GM19238 (cell line): Measurements from ENCODE around the gene C16orf92.

Source experiments
- DNase-seq: peaks from one replicate; pipeline ENCODE4 v3.0.0; 2011; ENCODE audit warnings: low spot score; ENCODE audit not compliant: insufficient read length

C16orf92 gene

DNA sequence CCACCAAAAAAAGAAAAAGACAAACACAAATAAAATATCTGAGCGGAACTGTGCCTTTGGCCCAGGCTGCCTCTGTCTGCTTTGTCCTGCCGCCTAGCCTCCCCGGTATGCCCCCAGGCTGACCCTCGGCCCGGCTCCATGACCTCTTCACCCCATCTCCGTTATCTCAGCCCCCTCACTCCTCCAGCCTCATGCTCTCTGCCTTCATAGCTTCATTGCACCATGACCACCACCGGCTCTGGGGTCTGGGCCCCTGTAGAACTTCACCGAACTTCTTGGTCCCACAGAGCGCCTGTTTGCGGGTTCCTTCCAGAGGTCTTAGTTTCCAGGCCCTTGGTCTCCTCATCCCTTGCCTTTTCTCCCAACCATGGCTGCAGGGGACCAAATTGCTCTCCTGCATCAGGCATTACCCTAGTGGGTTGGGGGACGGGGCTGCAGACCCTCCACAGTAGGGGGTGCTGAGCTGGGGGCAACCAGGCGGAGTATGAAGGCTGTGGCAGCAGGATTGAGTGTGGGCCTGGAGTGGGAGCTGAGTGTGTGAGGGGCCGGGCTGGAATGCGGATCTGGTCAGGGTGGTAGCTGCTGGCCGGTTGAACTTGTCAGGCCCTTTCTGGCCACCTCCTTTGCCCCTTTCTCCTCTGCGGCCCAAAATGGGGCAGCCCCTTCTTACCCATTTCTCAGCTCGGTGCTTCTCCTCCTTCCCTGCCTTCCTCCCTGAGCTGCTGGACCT, 34.5 kb upstream of the C16orf92 start:
- DNase-seq, result no peak

DNA sequence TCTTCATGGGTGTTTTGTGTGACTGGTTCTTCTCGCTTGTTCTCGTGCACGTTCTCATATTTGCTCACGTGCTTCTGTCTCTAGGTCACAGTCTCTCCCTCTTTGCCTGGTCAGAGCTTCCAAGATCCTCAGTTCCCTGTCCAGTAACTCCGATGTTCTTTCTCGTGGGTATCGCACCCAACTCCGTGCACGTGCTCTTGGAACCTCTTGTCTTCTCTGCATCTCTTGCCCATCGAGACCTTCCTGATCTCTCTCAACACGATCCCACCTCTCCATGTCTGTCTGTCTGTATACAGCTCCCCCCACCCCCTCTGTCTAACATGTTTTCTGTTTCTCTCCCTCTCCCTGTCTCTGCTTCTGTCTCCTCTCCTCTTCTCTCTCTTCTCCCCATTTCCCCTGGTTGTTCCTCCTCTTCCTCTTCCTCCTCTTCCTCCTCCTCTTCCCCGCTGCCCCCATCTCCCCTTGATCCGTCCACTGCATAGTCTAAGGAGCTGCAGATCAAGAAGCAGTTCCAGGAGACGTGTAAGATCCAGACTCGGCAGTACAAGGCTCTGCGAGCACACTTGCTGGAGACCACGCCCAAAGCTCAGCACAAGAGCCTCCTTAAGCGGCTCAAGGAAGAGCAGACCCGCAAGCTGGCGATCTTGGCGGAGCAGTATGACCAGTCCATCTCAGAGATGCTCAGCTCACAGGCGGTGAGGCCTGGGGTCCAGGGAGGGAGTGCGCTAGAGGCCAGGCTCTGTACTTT, 33.7 kb upstream of the C16orf92 start:
- no peak for DNase-seq

DNA sequence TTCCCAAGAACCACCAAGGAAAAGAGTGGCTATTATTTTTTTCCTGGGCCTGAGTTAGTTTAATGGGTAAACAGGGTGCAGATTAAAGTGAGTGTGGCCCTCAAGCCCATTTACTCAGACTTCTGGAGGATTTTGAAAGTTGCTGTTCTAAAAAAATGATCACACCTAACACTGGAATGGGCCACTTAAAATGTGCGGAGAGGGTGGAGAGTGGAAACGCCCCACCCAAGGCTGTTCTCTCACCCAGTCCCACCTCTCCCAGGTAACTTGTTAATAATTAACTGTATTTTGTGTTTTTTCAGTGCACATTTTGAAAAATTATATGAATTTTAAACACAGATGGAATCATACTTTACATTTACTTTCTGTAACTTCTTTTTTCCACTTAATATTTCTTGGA, 33.0 kb upstream of the C16orf92 start:
- DNase-seq, result no peak

DNA sequence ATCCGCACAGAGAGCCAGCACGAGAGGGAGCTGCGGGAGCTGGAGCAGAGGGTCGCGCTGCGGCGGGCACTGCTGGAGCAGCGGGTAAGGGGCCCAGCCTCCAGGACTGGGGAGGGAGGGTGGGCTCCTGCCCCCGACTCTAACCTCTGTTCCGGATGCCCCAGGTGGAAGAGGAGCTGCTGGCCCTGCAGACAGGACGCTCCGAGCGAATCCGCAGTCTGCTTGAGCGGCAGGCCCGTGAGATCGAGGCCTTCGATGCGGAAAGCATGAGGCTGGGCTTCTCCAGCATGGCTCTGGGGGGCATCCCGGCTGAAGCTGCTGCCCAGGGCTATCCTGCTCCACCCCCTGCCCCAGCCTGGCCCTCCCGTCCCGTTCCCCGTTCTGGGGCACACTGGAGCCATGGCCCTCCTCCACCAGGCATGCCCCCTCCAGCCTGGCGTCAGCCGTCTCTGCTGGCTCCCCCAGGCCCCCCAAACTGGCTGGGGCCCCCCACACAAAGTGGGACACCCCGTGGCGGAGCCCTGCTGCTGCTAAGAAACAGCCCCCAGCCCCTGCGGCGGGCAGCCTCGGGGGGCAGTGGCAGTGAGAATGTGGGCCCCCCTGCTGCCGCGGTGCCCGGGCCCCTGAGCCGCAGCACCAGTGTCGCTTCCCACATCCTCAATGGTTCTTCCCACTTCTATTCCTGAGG, 32.0 kb upstream of the C16orf92 start:
- no peak for DNase-seq

DNA sequence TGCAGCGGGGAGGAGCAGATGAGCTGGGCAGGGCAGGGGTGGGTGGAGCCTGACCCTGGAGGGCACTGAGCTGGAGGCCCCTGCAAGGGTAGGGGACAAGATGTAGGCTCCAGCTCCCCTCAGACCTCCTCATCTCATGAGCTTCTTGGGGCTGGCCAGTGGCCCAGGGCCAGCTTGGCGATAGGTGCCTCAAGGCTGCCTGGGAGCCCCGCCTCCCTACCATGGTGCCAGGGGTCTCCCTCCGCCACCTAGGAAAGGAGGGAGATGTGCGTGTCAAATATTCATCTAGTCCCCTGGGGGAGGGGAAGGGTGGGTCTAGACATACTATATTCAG, 31.5 kb upstream of the C16orf92 start:
- DNase-seq, result no peak

DNA sequence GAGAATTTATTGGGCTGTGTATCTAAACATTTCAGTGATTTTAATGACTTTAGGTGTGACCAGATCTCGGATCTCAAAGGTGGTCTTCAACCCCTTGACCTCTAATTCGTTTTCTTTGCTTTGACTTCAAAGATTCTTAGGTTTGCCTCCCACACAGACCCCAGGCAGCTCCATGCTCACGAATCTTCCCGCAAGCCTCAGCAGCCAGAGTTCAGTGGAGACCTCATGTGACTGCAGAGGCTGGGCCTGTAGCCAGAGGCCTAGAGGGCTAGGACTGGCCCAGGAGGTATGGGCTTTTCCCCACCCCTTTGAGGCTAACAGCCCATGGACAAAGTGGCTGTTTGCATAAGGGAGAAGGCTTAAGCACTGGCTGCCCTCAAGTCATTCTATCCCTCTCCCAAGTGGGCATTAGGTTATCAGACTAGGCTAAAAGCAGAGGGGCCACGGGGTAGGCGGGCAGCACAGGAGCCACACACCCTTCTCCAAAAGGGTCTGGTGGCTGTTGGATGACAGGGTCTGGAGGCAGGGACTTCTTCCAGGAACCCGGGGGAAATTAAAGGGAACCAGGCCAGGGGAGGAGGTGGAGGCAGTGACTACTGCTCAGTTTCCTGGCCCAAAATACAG, 30.5 kb upstream of the C16orf92 start:
- DNase-seq, result no peak

DNA sequence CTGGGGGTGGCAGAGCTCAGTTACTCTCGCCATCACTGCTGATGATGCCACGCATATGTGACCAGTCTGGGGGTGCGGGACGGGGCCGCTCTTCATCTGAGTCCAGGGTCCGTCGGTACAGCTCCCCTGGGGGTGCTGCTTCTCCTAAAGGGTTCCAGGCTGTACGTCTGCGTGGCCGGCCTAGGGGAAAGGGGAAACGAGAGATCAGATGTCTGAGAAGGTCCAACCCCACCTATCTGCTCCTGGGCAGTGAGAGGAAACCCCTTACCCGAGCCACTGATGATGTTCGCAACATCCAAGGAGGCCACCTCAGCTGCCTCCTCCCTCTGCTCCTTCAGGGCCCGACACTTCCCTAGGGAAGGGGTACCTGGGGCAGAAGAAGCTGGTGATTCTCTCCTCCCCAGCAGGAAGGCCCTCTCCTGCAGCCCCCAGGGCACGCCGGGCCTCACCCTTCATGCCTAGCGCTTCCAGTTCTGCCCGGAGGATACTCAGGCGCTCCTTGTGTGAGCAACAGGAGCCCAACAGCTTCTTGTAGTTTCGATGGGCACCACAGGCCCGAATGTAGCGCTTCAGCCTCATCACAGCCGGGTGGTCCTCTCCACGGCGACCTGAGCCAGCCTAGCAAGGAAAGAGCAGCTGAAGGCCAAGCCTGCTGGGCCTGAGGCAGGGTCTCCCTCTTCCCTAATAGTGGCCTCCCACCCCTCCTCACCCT, 29.7 kb upstream of the C16orf92 start:
- DNase-seq, result no peak

DNA sequence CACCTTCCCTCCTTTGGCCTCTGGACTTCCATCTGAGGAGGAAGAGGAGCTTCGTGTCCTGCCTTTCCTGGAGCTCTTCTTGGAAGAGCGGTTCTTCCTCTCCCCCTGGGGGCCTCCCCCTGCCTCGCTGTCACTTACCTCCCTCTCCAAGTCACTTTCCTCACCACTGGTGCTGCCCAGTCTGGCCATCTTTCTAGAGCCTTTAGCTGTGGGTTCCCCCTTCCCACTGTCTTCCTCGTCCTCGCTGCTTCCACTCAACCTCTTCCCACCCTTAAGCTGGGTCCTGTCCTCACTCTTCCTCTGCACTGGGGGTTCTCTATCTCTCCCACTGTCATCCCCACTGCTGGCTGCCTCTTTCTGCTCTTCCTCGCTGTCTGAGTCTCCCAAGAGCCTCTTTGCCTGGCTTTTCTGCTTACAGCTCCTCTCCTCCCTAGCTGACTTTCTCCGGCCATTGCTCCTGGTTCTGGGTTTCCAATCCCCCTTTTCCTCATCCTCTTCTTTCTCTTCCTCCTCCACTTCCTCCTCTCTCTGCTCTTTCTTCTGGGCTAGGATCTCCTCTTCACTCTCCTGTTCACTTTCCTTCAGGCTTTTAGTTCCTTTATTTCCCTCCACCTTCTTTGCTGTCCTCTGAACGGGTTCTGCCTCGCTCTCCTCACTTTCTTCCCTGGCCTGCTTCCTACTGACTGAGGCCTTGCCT, 28.9 kb upstream of the C16orf92 start:
- DNase-seq, result no peak

DNA sequence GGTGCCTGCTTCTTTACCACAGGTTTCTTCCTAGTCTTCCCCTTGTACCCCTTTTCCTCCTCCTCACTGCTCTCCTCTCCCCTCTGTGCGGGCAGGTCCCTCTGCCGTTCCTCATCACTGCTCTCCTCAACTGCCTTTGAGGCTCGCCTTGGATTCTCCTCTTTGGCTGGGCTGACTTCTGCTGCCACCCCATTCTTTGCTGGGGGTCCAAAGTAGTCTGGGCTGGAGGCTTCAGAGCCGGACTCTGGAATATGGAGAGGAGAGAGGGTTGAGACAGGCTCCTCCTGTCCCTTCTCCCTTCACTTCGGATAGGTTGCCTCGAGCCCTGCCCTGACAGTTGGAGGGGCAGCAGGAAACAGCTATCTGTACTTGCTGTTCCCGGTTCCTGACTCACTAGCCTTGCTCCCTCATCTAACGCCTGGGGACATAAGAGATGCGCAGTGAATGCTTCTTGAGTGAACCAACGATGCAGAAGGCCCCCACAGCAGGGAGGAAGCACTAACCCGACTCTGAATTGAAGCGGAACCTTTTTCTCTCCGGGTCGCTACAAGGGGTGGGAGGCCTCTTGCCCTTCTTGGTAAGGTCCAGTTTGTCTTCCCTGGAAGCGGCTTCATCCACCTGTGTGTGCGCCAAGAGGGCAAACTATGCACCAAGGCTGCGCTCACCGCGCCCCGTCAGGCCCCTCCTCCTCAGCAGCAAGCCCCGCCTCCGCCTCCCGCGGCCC, 28.2 kb upstream of the C16orf92 start:
- peak; percentile 87 for DNase-seq

DNA sequence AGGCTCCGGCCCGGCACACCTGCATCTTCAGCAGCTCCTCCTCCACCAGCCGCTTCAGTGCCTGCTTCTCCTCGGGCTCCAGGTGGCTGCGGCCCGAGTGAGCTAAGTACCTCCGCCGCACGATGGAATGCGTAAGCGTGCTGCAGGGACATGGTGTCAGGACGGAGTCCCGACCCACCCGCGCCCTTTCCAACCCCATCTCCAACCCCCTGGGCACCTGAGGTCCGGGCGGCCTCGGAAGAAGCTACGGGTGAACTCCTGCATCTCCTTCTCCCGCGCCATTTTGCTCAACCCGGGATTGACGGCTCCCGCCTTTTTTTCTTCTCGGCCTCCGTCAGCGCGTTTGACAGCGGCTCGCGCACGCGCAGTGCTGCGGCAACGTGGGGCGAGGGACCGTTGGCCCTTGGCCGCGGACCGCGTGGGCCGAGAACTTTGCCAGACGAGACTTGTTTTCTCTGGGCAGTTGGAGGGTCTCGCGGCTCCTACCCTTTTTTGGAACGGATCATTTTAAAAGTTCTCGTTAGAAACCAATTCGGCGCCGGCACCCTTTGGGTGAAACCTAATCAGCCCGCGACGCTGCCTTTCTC, 27.6 kb upstream of the C16orf92 start, which contains the start of gene HIRIP3:
Gene HIRIP3, minus strand, starts transcription at position 294 of the 587 bp plus-strand sequence. Its CDS starts 12 bp downstream, at position 282.
- DNase-seq, result peak; percentile 92

DNA sequence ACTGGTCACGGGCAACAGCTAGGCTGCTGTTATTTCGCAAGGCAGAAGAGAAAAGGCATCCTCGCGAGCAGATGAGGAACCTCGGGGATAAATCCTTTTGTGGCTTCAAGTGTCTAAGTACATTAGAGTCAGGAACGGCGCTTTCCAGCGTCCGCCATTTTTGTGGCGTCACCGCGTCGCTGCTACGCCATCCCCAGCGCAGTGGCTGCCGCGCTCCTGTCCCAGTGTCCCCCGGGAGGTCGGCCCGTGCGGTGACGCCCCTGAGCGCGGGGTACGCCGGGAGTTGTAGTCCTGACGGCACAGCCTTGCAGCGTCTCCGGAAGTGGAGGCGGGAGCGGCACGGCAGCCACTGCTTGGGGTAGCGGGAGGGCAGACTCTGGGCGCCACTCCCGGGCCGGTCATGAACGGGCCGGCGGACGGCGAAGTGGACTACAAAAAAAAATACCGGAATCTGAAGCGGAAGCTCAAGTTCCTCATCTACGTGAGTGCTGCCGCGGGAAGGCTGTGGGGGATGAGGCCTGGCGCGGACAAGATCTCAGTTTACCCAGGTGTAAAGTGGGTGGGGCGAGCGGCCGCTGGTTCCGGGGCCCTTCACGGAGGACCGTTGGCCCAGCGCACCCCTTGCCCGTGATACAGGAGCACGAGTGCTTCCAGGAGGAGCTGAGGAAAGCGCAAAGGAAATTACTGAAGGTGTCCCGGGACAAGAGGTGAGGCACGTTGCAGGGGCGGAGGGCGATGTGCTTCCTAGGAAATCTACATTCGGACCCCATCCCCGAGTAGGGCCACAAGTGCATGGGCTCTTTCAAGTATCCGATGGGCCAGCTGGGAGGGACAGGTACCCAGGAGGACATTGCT, 26.9 kb upstream of the C16orf92 start, which contains the start of gene INO80E:
Gene INO80E, plus strand, starts transcription at position 331 of the 855 bp plus-strand sequence. Its CDS starts 70 bp downstream, at position 401.
- peak; percentile 100 for DNase-seq

DNA sequence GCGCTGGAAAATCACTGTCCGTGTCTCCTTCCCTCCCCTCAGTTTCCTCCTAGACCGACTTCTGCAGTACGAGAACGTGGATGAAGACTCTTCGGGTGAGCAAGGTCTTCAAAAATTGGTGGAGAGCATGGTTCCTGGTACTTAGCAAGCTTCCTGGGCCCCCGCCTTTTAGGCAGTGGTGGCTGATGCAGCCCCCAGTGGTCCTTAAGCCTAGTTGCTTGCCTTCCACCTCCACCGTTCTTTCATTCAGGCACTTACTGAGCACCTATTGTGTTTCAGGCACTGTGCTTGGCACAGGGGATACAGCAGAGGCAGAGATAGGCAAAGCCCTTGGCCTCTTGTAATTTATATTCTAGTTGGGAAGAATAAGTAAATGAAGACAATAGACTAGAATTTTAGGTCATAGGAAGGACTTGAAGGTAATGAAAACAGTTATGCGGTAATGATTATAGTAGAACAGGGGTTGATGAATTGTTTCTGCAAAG, 26.2 kb upstream of the C16orf92 start:
- no peak for DNase-seq

DNA sequence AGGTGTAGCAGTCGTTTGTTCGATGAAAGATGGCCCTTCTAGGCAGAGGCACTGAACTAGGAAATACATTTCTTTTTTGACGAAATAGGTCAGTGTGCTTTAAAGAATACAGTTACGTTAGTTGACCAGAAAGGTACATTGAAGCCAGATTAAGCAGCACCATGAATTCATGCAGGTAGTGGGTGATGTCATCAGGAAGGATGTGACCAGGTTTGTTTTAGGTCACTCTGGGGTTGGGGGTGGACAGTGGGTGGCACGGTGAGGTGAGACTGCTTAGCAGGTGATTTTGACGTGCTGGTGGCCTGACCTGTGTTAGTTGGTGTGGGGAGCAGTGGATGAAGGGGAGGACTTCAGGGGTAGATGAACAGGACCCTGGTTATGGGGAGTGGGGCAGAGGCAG, 23.4 kb upstream of the C16orf92 start:
- no peak for DNase-seq

DNA sequence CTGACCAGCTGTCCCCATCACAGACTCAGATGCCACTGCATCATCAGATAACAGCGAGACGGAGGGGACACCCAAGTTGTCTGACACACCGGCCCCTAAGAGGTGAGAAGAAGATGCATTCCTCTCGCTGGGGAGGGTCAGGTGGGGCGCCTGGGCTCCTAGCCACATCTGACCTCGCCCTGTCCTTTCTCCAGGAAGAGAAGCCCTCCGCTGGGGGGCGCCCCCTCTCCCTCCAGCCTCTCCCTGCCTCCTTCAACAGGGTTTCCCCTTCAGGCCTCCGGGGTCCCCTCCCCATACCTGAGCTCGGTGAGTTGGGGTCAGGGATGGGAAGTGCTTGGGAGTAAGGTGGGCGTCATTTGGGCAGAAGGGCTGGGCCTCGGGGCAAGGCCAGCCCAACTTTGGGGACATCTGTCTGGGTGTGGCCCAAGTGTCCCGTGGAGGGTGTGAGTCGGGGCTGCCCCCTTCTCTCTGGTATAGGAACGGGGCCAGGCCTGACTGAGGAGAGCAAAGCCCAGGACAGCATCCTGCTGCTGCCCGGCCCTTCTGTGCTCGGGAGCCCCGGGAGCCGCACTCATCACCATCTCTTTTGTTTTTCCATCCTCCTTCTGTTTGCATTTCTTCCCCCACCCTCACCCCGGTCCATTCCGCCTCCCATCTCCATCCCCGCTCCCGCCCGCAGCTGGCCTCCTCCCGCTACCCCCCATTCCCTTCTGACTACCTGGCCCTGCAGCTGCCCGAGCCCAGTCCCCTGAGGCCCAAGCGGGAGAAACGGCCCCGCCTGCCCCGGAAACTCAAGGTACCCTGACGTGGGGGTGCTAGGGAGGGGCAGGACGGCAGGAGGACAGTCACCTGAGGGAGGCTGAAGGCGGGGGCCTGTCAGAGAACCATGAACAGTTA, 22.0 kb upstream of the C16orf92 start:
- DNase-seq, result no peak

DNA sequence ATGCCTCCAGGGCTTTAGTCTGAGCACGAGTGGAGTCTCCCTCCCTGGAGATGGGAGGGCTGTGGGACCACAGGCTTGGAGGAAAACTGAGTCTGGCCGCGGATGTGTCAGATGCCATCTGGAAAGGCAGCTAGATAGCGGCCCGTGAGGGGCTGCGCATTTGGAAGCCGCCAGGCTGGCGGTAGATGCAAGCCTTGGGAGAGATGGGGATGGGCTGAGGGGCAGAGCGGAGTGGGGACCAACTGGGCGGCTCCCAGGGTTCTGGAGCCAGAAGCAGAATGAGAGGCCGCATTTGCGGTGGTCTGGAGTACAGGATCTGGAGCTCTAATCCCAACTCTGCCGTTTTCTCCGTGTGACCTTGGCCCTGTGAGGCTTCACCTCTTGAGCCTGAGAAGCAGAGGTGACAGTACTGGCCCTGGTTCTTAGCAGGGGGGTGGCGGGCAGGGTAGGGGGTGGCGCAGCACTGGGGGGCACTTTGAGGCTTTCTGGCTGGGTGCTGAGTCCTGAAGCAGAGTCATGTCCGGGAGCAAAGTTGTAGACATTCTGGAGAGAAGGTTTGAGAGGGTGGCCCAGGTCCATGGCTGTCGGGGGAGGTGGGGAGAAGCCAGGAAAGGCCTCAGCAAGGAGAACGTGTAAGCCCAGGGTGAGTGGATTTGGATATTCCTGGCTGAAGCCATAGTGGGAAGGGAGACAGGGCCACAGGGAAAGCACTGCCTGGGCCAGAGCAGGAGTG, 20.2 kb upstream of the C16orf92 start:
- DNase-seq, result no peak

DNA sequence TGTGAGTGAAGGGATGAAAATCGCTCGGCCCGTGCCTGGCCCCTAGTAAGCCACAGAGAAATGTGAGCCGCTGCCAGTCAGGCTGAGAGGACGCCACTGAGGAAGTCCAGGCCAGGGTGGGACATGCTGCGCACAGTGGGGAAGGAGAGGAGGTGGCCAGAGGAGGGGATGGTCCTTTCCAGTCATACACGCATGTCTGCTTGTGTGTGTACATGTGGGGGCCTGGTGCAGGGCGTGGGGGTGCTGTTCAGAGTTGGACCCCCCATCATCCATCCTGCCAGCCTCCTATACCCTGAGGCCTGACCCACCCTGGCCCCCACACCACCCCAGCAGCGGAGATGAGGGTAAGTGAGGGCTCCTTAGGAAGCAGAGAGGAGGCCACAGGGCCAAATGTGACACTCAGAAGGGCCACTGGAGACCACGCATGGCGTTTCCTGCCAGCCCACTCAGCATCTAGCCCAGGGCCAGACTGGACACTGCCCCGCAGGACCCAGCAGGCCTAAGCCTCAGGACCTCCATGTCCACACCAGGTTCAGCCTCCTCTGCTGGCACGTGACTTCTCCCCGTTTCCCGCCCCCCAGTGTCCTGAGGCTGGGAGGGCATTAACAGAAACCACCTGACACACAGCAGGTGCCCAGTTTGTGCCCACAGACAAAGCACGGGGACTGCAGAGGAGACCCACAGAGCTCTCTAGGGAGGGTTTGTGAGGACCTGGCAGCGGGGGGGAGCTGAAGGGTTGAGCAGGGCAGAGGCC, 19.2 kb upstream of the C16orf92 start:
- no peak for DNase-seq
